Measurements from ENCODE around the gene DUOX1. TPM values are rescaled to one million over a fixed set of nuclear protein-coding genes. Genes with fewer than 3 reads are reported as not detected.

The DUOX1 gene
- total RNA-seq, 6 experiments from 2014 or later = 0.02 to 0.26 (median 0.12) TPM; not detected in 1

DNA sequence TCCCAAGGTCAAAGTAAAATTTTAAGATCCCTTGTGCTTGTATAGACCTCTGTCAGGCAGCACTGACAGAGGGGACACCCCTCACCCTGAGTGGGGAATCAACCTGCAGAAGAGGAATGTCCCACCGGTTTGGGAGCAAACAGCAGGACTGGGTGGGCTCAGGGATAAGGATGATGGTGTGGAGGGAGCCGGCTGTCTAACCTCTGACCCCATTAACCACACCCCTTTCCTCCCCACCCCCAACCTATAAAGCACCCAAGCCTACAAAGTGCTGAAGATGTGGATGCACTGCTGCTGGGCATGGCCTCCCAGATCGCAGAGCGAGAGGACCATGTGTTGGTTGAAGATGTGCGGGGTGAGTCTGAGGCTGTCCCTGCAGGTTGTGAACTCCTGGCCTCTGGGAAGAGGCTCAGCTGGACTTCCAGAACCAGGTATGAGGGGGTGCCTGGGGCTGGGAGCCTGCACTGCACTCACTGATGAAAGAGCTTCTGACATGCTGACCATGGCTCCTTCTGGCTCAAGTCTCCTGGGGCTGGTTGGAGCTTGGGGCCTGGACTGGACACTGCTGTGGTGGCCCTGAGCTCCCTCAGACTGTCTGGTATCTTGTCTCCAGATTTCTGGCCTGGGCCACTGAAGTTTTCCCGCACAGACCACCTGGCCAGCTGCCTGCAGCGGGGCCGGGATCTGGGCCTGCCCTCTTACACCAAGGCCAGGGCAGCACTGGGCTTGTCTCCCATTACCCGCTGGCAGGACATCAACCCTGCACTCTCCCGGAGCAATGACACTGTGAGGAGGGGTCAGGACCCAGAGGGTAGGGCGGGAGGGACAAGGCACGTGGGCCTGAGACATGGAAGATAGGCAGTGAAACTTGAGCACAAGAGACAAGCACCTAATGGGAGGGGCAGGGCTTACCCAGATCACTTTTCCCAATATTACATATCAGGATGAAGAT, 9.3 kb downstream of the DUOX1 start:
- no peak for DNase-seq
- H3K4me3 Mint-ChIP-seq = no peak overlapping the region
- peaks cover 7% of the 10 kb centered on the region for H3K27me3 Mint-ChIP-seq (ENCODE audit: insufficient read depth)
- H3K4me1 Mint-ChIP-seq (ENCODE audit: low read depth) = no peaks in the 10 kb centered on the region
- H3K27ac Mint-ChIP-seq = no peak overlapping the region
- no peaks in the 10 kb centered on the region for H3K36me3 Mint-ChIP-seq (ENCODE audit: low read depth)
- H3K9me3 Mint-ChIP-seq = no peaks in the 10 kb centered on the region
- TF ChIP-seq, protein P1, sequence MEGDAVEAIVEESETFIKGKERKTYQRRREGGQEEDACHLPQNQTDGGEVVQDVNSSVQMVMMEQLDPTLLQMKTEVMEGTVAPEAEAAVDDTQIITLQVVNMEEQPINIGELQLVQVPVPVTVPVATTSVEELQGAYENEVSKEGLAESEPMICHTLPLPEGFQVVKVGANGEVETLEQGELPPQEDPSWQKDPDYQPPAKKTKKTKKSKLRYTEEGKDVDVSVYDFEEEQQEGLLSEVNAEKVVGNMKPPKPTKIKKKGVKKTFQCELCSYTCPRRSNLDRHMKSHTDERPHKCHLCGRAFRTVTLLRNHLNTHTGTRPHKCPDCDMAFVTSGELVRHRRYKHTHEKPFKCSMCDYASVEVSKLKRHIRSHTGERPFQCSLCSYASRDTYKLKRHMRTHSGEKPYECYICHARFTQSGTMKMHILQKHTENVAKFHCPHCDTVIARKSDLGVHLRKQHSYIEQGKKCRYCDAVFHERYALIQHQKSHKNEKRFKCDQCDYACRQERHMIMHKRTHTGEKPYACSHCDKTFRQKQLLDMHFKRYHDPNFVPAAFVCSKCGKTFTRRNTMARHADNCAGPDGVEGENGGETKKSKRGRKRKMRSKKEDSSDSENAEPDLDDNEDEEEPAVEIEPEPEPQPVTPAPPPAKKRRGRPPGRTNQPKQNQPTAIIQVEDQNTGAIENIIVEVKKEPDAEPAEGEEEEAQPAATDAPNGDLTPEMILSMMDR (IDR thresholded peaks at IDR 0.05) = no peak

DNA sequence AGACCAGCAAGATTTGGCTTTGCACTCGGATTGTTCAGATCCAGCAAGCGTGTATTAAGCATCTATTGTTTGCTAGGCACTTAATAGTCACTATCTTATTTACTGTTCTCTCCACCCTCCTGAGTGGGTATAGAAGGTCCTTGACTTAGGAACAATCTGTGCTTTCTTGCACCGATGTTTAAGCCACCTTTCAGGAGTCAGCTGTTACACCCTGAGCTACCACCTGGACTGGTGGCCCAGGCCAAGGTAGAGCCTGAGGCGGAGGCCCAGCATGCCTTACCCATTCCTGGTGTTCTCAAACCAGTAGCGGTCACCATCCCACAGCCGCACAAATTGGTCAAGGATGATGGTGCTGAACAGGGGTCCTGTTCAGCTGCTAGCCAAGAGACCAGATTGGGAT, 10.0 kb downstream of the DUOX1 start:
- no peak overlapping the region for H3K4me3 Mint-ChIP-seq
- H3K27ac Mint-ChIP-seq = no peak overlapping the region
- H3K4me1 Mint-ChIP-seq (ENCODE audit: low read depth) = no peaks in the 10 kb centered on the region
- no peaks in the 10 kb centered on the region for H3K9me3 Mint-ChIP-seq
- H3K27me3 Mint-ChIP-seq (ENCODE audit: insufficient read depth) = peaks cover 10% of the 10 kb centered on the region
- no peaks in the 10 kb centered on the region for H3K36me3 Mint-ChIP-seq (ENCODE audit: low read depth)
- DNase-seq = no peak
- TF ChIP-seq, protein P1 (IDR thresholded peaks at IDR 0.05) = no peak

DNA sequence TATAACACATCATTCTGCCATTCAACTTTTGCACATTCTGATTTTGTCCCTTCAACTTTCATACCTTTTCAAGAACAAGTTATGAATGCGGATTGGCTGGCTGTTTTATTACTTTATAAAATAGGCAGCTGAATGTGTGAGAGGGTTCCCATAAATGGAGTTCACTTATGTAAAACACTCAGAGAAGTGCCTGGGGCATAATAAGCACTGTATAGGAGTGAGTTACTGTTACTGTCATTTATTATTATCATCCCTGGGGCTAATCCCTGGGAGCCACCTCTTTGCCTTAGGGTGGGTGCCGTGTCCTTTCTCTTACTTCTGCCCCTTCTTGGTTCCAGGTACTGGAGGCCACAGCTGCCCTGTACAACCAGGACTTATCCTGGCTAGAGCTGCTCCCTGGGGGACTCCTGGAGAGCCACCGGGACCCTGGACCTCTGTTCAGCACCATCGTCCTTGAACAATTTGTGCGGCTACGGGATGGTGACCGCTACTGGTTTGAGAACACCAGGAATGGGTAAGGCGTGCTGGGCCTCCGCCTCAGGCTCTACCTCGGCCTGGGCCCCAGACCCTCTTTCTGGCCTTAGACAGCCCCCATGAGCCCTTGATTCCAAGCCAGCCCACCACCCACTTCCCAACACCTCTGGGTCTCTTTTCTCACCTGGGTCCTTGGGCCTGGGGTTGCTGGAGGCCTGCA, 10.9 kb downstream of the DUOX1 start:
- Mint-ChIP-seq H3K4me3 (no peak overlapping the region), H3K4me1 (ENCODE audit: low read depth) (peaks cover under 1% of the 10 kb centered on the region), H3K9me3 (no peaks in the 10 kb centered on the region), H3K36me3 (ENCODE audit: low read depth) (no peaks in the 10 kb centered on the region), H3K27me3 (ENCODE audit: insufficient read depth) (peaks cover 15% of the 10 kb centered on the region), H3K27ac (no peak overlapping the region)
- no peak for DNase-seq
- TF ChIP-seq, protein P1 (IDR thresholded peaks at IDR 0.05) = no peak

DNA sequence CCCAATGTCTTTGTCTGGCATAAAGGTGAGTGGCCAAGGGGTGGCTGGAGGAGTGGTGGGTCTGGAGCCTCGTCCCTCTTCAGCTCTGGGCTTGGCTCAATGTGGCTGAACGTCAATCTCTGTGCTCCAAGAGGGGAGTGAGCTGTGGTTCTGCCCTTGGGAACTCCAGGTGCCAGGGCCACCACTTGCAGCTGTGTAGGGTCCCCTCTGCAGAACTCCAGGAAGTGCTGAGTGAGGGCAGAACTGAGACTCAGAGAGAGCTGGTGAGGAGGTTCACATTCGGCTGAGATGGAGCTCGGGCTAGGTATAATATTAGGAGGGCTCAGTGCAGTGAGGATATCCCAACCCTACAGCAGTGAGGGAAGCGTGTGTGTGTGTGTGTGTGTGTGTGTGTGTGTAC, 11.6 kb downstream of the DUOX1 start:
- TF ChIP-seq, protein P1 (IDR thresholded peaks at IDR 0.05) = no peak
- Mint-ChIP-seq H3K4me1 (ENCODE audit: low read depth) (peaks cover 7% of the 10 kb centered on the region), H3K27ac (no peak overlapping the region), H3K9me3 (no peaks in the 10 kb centered on the region), H3K4me3 (no peak overlapping the region), H3K27me3 (ENCODE audit: insufficient read depth) (peaks cover 15% of the 10 kb centered on the region), H3K36me3 (ENCODE audit: low read depth) (no peaks in the 10 kb centered on the region)
- no peak for DNase-seq

DNA sequence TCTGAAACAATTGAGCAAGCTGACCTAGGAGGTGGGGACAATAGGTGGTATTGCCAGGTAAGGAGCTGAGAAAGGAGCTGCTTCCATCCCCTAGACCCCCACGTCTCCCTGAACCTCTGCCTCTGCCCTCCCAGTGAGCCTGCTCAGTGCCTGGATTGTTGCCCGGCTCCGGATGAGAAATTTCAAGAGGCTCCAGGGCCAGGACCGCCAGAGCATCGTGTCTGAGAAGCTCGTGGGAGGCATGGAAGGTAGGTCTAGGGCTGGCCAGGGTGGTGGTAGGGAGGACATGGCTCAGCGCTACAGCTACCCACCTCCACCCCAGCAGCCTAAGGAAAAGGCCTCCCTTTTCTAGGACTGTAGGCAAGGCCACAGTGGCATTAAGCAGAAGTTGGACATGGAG, 13.3 kb downstream of the DUOX1 start:
- Mint-ChIP-seq H3K4me3 (no peak overlapping the region), H3K27ac (no peak overlapping the region), H3K36me3 (ENCODE audit: low read depth) (no peaks in the 10 kb centered on the region), H3K27me3 (ENCODE audit: insufficient read depth) (peaks cover 15% of the 10 kb centered on the region), H3K4me1 (ENCODE audit: low read depth) (peaks cover 11% of the 10 kb centered on the region), H3K9me3 (no peaks in the 10 kb centered on the region)
- TF ChIP-seq, protein P1 (IDR thresholded peaks at IDR 0.05) = no peak
- no peak for DNase-seq

All from HFFc6 (cell line).